Measurements from ENCODE around the gene PTCH1. TPM values are rescaled to one million over a fixed set of nuclear protein-coding genes. Genes with fewer than 3 reads are reported as not detected.

Gene PTCH1
- total and polyA plus RNA-seq, 11 donors, result 2.2 to 15.2 (median 5.4) TPM

GRCh38 chr9:95411054-95411892, 105.5 kb downstream of the PTCH1 start:
- Histone ChIP-seq H3K27me3 (no peaks in the 10 kb centered on the region), H3K27ac (no peak overlapping the region), H3K4me3 (no peak overlapping the region), H3K4me1 (peaks cover 0 to 8% (median 0%) of the 10 kb centered on the region in 12 donors), H3K9me3 (no peaks in the 10 kb centered on the region), H3K36me3 (no peaks in the 10 kb centered on the region)
- DNase-seq, result no peak
- no peak for ATAC-seq
- intact Hi-C loops (cut with DNase I), result no loop called here
- WGBS, 4 donors, result 89 to 93% (median 91%) methylated on average over 23 of the region's 23 CpGs
- TF ChIP-seq, protein P1, sequence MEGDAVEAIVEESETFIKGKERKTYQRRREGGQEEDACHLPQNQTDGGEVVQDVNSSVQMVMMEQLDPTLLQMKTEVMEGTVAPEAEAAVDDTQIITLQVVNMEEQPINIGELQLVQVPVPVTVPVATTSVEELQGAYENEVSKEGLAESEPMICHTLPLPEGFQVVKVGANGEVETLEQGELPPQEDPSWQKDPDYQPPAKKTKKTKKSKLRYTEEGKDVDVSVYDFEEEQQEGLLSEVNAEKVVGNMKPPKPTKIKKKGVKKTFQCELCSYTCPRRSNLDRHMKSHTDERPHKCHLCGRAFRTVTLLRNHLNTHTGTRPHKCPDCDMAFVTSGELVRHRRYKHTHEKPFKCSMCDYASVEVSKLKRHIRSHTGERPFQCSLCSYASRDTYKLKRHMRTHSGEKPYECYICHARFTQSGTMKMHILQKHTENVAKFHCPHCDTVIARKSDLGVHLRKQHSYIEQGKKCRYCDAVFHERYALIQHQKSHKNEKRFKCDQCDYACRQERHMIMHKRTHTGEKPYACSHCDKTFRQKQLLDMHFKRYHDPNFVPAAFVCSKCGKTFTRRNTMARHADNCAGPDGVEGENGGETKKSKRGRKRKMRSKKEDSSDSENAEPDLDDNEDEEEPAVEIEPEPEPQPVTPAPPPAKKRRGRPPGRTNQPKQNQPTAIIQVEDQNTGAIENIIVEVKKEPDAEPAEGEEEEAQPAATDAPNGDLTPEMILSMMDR (IDR thresholded peaks at IDR 0.05), result no peak
- no peak for TF ChIP-seq POLR2A (IDR thresholded peaks at IDR 0.05)

DNA sequence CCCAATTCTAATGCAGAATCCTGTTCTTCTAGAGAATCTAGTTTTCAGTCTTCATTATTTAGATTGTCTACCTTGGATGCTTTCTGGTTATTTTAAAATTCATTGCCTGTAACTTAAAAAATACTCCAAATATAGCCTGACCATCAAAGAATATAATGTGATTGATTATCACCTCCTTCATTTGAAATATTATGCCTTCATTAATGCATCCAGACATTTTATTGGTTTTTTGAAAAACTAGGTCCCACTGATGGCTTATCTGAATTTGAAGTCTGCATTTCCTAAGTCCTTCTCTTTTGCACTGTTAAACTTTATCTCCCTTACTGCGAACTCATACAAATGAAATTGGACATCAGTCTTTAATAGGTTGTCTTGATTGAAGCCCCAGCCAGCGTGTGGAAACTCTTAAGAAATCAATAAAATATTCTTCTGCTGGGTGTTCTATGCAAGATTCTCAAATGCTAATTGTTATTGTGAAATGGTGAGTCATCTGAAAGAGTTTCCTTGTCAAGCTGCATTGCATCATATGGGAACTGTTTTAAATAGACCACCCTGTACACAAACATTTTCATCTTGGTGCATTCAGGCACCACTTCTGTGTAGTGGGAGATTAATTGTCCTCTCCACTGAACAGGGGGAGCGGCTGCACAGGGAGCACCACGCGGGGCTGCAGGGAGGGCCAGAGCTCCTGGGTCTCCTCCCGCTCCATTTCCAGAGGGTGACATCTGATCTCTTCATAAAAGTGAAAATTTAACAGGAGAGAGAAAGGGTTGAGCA, 106.9 kb downstream of the PTCH1 start:
- H3K4me1 ChIP-seq, result peaks cover 0 to 8% (median 0%) of the 10 kb centered on the region in 12 donors
- no peaks in the 10 kb centered on the region for H3K27me3 ChIP-seq
- intact Hi-C loops (cut with DNase I), result no loop called here
- no peaks in the 10 kb centered on the region for H3K36me3 ChIP-seq
- no peak overlapping the region for H3K4me3 ChIP-seq
- ATAC-seq (no peak), DNase-seq (no peak)
- TF ChIP-seq, protein P1 (IDR thresholded peaks at IDR 0.05), result no peak
- TF ChIP-seq POLR2A (IDR thresholded peaks at IDR 0.05), result no peak
- WGBS, 4 donors, result 78 to 83% (median 79%) methylated on average over 6 of the region's 6 CpGs
- no peak overlapping the region for H3K27ac ChIP-seq
- H3K9me3 ChIP-seq, result no peaks in the 10 kb centered on the region

GRCh38 chr9:95407524-95407923, 109.2 kb downstream of the PTCH1 start:
- no peak overlapping the region for H3K4me3 ChIP-seq
- H3K27me3 ChIP-seq, result no peaks in the 10 kb centered on the region
- intact Hi-C loops (cut with DNase I), result no loop called here
- no peak for DNase-seq
- no peaks in the 10 kb centered on the region for H3K36me3 ChIP-seq
- TF ChIP-seq, protein P1 (IDR thresholded peaks at IDR 0.05), result no peak
- TF ChIP-seq POLR2A (IDR thresholded peaks at IDR 0.05), result no peak
- H3K9me3 ChIP-seq, result peaks cover 0 to 6% (median 0%) of the 10 kb centered on the region in 12 donors
- H3K4me1 ChIP-seq, result peaks cover 0 to 8% (median 0%) of the 10 kb centered on the region in 12 donors
- ATAC-seq, result no peak
- WGBS, 4 donors, result 85 to 99% (median 94%) methylated on average over 1 of the region's 1 CpG
- H3K27ac ChIP-seq, result no peak overlapping the region

DNA sequence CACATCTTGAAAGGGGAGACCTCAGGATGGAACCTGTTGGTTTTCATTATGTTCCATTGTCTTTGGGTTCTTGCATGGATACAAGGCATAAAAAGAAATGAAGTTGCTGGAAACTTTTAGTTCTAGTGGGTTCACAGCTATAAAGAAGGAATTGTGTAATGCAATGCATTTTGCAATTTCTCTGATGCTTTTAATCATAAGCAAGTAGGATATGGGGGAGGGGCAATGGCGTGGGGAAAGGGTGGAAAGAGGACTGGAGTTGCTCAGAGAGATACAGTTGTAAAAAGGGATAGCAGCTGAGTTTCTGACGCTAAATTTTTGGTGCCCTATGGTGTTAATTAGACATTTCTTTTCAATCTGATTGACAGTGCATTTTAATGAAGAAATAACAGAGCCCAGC, 110.7 kb downstream of the PTCH1 start:
- WGBS, 4 donors, result 66 to 75% (median 70%) methylated on average over 2 of the region's 2 CpGs
- H3K9me3 ChIP-seq, result peaks cover 0 to 6% (median 0%) of the 10 kb centered on the region in 12 donors
- H3K27ac ChIP-seq, result no peak overlapping the region
- H3K4me3 ChIP-seq, result no peak overlapping the region
- TF ChIP-seq, protein P1 (IDR thresholded peaks at IDR 0.05), result no peak
- no peak for TF ChIP-seq POLR2A (IDR thresholded peaks at IDR 0.05)
- no peaks in the 10 kb centered on the region for H3K36me3 ChIP-seq
- intact Hi-C loops (cut with DNase I), result no loop called here
- no peaks in the 10 kb centered on the region for H3K27me3 ChIP-seq
- H3K4me1 ChIP-seq, result peaks cover 0 to 8% (median 0%) of the 10 kb centered on the region in 12 donors
- DNase-seq (no peak), ATAC-seq (no peak)
